Midbrain (tissue), 1 donor: ENCODE measurements around the gene TMTC4.
"Not testable (repeated sequence)": the region's sequence is repeated elsewhere in the genome, so short reads cannot be mapped to it uniquely, and the experiment has no call there.

Source experiments
- DNase-seq: peaks from one replicate; lab custom pipeline; 2025; lab: John Stamatoyannopoulos, UW

Gene TMTC4, protein sequence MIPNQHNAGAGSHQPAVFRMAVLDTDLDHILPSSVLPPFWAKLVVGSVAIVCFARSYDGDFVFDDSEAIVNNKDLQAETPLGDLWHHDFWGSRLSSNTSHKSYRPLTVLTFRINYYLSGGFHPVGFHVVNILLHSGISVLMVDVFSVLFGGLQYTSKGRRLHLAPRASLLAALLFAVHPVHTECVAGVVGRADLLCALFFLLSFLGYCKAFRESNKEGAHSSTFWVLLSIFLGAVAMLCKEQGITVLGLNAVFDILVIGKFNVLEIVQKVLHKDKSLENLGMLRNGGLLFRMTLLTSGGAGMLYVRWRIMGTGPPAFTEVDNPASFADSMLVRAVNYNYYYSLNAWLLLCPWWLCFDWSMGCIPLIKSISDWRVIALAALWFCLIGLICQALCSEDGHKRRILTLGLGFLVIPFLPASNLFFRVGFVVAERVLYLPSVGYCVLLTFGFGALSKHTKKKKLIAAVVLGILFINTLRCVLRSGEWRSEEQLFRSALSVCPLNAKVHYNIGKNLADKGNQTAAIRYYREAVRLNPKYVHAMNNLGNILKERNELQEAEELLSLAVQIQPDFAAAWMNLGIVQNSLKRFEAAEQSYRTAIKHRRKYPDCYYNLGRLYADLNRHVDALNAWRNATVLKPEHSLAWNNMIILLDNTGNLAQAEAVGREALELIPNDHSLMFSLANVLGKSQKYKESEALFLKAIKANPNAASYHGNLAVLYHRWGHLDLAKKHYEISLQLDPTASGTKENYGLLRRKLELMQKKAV

DNA sequence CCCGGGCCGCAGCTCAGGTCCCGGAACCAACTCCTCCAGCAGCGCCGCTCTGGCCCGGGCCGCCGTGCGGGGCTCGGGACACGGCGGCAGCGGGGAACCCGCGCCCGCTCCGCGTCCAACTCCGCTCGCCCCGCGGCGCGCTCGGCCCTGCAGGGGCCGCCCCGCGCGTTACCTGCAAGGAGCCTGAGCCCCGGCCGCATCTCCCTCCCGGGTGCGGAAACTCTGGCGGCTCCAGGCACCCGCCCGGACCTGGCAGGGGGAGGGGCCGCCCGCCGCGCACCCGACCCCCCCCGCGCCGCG is at the start of gene TMTC4:
TMTC4 (minus strand) TSS at position 224 of the 300 bp plus-strand sequence. CDS start 4,433 bp downstream, outside the sequence.
- no peak for DNase-seq

DNA sequence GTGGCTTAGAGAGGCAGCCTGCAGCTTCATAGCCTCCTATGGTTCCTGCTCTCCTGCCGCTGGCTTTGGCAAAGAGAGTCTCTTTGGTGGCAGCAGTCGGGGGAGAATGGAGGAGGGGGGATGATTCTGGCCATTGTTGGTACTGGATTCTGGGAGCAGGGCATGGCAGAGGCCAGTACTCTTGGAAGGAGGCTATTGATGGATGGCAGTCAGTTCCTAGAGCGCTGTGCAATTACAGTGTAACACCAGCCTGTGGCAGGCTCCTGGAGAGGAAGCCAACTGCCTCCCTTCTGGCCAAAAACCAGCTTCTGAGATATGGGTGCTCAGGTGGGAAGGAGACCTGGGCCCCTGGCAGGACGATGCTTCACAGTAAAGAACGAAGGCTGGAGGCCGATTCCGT is 47.9 kb upstream of the TMTC4 start:
- DNase-seq, result no peak

DNA sequence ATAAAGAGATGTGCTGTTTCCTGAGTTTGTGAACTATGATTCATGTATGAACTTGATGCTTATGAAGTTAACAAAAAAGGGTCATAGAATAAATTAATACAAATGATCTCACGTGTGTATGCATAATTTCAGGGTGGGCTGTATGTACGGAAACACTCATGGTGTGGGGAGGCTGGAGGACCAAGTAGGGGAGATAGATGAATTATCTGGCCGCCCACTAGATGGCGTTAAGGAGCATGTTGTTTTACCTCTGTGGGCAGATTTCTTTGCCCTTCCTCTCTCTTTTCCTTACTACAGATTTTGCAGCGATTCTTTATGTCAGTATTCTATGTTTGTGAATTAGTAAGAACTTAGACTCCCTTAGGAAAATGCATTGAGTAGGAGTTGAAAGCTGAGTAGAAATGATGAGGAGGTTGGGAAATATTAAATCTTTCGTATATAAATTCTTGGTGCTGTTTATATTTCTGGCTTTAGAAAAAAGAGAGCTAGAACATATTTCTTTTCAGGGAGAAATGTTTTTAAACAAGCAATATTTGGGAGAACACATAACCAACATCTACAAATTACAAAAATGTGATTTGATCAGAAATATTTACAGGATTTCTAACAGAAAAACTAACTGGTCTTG is 47.4 kb upstream of the TMTC4 start:
- peak; percentile 64 for DNase-seq

DNA sequence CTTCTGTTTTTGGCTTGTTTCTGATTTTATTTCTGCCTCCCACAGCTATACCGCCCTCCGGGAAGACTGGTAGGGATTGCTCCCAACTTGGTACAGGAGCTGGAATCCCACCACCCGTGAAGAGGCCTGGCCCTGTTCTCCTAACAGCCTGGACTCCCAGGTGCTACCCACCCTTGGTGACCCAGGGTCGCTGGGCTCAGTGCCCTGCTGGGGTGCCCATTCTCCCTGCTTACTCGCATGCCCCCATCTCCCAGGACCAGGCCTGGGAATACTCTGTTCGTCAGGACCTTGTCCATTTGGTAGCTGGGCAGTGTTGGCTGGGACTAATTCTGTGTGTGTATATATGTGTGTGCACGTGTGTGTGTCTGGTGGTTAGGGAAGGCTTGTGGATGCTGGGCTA is 41.0 kb upstream of the TMTC4 start:
- DNase-seq, result no peak

DNA sequence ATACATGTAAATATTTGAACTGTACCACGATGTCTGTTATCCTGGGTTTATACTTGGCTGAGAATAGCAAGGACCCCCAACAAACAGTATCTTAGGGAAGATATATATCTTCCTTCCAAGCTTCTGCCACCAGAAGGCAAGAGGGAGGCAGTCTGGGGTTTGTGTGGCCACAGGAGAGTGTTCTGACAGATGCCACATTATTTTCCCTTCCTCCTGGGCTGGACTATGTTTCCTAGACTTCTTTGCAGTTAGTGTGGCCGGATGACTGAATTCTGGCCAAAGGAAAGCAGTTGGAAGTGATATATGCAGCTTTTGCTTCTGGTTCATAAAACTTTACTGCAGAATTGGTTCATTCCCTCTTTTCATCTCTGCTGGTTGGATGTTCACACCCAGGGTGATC is 39.9 kb upstream of the TMTC4 start:
- no peak for DNase-seq

DNA sequence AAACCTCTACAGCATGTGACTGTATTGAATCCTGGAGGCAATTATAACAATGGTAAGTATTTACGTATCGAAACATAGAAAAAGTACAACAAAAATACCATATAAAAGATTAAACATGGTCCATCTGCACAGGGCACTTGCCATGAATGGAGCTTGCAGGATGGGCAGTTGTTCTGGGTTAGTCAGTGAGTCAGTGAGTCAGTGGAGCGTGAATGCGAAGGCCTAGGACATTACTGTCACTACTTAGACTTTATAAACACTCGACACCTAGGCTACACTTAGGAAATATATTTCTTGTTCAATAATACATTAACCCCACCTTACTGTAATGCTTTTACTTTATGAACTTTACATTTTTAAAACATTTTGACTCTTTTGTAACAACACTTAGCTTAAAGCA is 35.6 kb upstream of the TMTC4 start:
- no peak for DNase-seq

DNA sequence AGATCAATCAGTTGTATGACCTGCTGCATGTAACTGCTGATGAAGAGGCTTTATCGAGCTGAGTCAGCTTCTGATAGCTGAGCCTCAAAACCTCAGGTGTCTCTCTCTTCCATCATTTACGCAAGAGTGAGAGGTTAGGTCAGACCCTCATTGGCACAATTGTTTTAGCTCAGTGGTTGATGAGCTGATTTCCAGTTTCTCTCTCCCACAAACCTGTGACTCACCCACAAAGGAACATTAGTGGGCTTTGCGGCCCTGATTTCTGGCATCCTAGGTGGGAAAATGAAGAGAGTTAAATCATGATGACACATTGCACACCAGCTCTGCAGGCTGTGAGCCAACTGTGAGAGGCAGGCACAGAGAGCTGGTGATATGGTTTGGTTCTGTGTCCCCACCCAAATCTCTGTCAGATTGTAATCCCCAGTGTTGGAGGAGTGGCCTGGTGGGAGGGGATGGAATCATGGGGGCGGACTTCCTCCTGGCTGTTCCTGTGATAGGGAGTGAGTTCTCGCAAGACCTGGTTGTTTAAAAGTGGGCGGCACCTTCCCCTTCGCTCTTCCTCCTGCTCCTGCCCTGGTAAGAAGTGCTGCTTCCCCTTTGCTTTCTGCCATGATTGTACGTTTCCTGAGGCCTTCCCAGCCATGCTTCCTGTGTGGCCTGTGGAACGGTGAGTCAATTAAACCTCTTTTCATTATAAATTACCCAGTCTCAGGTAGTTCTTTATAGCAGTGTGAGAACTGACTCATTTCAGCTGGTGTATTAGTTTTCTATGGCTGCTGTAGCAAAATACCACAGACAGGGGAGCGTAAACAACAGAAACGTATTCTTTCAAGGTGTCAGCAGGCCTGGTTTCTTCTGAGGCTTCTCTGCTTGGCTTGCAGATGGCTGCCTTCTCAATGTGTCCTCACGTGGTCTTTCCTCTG is 33.5 kb upstream of the TMTC4 start:
- no peak for DNase-seq

DNA sequence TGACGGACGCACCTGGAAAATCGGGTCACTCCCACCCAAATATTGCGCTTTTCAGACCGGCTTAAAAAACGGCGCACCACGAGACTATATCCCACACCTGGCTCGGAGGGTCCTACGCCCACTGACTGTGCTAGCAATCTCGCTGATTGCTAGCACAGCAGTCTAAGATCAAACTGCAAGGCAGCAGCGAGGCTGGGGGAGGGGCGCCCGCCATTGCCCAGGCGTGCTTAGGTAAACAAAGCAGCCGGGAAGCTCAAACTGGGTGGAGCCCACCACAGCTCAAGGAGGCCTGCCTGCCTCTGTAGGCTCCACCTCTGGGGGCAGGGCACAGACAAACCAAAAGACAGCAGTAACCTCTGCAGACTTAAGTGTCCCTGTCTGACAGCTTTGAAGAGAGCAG is 23.7 kb upstream of the TMTC4 start:
- not testable (repeated sequence) for DNase-seq

DNA sequence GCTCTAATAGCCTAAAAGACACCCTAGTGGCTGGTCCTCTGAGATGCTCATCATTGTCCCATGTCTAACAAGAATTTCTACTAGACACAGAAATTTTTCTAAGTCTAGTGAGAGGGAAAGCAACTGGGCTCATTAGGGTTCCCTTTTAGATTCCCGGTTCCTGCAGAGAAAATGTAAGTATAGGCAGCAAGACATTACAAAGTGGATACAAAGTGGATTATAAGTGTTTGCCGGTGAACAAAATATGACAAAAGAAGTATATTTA is 20.8 kb upstream of the TMTC4 start:
- no peak for DNase-seq

DNA sequence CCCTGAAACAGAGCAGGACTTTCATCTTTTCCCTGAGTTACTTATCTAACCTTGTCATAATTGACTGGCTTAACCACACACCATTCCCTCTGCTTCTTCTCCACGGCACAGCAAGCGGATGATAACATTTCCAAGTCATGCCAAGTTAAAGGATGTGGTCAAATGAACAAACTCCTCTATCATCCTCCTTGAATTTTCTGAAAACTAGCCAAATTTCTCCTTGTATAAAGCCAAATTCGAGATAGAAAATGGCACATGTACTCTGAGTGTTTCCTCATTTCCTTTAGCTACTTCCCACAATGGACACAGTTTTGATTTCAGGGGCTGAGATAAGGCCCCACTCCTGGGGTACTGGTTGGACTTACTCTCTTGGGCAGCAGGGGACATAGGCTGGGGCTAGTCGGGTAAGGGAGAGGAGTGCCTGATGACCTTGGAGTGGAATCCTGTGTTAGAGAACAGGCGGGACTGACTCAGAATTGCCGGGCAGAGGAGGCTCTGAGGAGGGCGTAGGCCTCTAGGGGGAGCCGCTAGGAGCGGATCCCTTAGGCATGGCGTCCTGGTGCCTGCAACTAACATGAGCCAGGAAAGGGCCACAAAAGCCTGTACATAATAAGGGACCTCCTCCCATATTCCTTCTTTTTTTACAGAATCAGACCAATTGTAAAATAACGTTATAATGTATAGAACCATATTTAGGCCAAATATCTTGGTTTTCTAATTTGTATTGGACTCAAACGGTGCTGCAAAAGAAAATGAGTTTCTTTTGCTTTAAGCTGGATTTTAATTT is 20.3 kb upstream of the TMTC4 start:
- DNase-seq, result peak; percentile 14

DNA sequence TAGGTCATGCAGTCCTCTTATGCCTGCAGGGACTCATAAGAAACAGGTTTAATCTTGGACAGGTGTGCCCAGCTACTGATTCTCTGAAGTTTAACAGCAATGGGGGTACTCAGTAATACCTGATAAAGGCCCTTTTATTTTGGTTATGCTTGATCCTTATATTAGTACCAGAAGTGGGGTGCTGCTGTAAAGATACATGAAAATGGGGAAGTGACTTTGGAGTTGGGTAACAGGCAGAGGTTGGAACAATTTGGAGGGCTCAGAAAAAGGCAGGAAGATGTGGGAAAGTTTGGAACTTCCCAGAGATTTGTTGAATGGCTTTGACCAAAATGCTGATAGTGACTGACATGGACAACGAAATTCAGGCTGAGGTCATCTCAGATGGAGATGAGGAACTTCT is 14.6 kb upstream of the TMTC4 start:
- no peak for DNase-seq

DNA sequence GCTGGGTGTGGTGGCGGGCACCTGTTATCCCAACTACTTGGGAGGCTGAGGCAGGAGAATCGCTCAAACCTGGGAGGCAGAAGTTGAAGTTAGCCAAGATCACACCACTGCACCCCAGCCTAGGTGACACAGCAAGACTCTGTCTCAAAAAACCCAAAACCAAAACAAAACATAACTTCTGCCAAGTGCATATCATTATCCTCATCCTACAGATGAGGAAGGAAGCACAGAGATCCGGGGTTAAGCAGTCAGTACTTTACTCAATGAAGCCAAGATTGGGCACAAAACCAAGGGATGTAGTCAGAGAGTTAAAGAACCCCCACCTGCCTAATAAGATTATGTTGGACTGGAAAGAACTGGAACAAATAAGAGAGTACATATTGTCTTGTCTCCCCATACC is 5.5 kb upstream of the TMTC4 start:
- DNase-seq, result no peak

DNA sequence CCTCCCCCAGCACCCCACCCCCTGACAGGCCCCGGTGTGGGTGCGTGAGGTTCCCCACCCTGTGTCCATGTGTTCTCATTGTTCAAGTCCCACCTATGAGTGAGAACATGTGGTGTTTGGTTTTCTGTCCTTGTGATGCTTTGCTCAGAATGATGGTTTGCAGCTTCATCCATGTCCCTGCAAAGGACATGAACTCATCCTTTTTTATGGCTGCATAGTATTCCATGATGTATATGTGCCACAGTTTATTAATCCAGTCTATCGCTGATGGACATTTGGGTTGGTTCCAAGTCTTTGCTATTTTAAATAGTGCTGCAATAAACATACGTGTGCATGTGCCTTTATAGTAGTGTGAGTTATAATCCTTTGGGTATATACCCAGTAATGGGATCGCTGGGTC is 2.5 kb upstream of the TMTC4 start:
- DNase-seq, result not testable (repeated sequence)

DNA sequence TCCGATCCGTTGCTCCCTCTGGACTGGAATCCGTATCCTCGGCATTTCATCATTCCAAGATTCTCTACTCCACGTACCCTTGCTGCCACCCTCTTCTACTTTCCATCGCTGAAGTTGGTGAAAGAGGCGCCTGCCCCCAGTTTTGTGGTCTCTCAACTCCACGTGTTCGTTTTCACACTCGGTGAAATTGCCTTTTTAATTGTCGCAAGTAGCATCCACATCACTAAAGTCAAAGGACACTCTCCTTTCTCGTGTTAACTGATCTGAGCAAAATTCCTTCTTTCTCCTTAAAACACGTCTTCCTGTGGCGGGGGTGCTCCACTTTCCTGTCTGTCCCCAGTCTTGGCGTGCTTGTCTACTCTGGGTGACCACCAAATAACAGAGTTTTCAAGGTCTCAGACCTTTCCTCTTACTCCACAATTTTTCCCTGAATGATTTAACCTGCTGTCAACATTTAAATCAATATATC is 1.1 kb upstream of the TMTC4 start:
- DNase-seq, result no peak

DNA sequence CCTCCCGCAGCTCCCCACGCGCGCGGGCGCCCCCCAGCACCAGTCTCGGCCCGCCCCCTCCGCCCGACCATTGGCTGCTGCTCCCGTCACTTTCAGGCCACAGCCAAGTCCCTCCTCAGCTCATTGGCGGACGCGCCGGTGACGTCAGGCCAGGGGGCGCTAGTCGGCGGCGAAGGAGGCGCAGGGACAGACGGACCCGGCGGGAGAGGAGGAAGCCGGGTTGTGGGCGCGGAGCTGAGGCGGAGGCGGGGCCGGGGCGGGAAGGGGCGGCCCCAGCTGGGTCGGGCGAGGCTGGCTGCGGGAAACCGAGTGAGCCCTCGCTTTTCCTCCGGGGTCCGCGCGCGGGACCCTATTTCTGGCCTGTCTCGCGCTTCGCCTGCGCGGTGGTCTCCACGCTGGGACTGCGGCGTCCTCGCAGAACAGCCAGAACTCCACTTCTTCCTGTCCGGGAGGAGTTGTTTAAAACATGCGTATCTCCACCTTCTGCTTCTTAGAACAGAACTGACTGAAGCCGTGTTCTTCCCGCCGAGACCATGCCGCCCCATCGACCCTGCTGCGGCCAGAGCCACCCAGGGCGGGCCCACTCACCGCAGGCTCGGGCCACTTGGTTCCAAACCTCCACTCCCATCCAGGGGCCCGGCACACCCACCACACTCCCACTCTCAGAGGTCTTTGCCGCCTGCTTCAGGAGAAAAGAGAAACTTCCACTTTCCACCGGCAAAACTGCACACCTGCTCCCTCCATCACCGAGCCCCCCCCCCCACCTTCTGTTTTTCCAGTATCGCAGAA is 471 bp upstream of the TMTC4 start:
- peak; percentile 100 for DNase-seq

DNA sequence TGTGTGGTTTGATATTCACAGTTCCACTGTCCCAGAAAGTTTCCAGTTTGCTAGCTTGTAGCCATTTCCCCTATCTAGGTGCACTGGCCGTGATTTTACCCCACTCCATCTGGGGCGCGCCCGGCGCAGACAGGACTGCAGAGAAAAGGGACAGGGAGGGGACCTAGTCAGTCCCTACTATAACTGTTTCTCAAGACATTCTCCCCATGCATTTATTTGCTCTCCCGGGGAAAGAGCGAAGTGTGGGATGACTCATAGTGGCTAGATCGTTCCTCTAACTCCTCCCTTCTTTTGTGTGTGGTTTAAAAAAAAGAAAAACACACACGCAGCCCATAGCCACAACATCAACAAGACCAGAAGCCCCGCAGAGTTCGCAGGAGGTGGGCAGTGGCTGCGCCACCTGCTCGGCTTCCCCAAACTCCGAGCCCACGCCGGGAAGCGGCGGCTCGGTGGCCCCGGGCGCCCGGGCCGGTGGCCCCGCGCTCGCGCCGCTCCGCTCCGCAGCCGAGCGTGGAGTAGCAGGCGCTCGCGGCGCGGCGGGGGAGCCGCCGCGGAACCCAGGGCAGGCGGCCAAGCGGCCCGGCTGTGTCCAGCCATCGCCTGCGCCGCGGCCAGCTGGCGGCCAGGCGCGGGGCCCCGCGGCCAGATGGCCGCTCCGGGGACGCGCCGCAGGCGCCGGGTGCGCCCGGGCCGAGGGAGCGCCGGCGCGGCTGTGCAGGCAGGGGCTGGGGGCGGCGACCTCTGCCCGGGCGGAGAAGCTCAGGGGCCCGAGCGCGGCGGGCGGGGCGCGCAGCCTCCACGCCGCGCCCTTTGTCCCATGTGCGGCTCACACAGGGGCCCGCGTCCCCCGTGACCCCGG is 653 bp downstream of the TMTC4 start:
- DNase-seq, result peak; percentile 80

DNA sequence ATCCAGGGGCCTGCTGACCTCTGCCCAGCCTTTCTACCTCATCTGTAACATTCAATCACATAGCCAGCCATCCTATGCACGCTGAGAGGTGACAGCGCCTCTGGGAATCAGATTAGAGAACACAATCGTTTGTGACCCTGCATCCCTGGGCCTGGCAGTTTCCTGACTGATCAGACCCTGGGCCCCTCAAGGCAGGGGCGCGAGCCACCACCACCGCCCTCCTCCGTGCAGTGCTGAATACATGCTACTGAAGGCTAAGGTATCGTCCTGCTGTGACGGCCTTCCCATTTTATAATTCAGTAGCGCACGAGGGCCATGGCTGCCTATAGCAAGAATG is 1.3 kb downstream of the TMTC4 start:
- no peak for DNase-seq

DNA sequence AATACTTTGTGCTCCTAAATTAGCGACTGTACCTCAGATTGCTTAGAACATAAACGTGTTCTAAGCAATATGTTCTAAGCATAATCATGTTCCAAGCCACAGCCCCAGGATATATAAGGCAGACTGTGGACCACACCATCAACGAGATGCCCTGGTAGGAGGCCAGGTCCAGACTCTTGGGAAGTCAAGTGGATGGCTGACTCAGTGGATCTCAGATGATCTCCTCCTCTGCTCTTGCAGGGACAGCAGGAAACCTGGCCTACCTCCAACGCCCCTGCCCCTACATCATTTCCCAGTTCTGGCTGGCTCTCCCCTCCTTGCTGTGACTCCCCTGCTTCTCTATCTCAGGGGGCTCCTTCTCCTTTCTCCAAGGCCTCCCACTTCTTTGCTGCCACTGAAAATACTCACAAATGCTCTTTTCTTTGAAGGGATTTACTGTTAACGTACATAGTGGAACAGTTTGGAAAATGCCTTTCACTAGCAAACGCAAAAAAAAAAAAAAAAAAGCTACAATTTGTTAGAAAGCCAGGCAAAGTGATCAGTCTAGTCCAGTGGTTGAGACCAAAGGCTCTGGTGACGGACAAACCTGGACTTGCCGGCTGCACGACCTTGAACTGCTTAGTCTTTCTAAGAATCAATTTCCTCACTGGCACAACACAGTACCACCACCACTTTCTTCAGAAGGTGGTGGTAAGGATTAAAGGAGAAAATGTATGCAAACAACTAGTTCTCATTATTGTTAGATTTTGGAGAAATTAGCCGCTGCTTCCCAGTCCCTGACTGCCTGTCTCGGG is 3.0 kb downstream of the TMTC4 start:
- no peak for DNase-seq

DNA sequence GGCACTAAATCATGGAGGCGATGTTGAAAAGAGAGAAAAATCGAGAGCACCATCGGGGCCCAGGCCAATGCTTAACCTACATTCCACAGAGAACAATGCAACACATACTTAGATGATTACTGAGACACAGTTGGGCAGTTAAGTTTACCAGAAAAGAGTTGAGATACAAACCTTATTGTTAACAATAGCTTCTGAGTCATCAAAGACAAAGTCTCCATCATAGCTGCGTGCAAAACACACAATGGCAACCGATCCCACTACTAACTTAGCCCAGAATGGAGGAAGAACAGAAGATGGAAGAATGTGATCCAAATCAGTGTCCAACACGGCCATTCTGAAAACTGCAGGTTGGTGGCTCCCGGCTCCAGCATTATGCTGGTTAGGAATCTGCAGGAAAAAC is 6.2 kb downstream of the TMTC4 start:
- DNase-seq, result no peak
